ENCODE data around the gene BCOR.

BCOR gene

GRCh38 chrX:40096395-40097091 is 1.2 kb downstream of the BCOR start:
- Mint-ChIP-seq H3K36me3 (peaks cover 50% of the 10 kb centered on the region), H3K9me3 (no peaks in the 10 kb centered on the region), H3K27ac (peak overlapping the region; percentile 84), H3K4me3 (peak overlapping the region; percentile 90), H3K4me1 (peaks cover 29% of the 10 kb centered on the region)
- ATAC-seq, result peak; percentile 2
- DNase-seq (ENCODE audit: low spot score in 2 of 2), result peak in 1 of 2 donors; percentile 70

- Mint-ChIP-seq H3K4me3 (peak overlapping the region; percentile 90), H3K27ac (peak overlapping the region; percentile 84), H3K9me3 (no peaks in the 10 kb centered on the region), H3K36me3 (peaks cover 54% of the 10 kb centered on the region), H3K4me1 (peaks cover 36% of the 10 kb centered on the region)
- ATAC-seq (no peak), DNase-seq (ENCODE audit: low spot score in 2 of 2) (no peak)
These were observed 2.0 kb downstream of the BCOR start for GRCh38 chrX:40095583-40096394.

GRCh38 chrX:40094900-40095582 is 2.7 kb downstream of the BCOR start:
- Mint-ChIP-seq H3K4me3 (peak overlapping the region; percentile 90), H3K27ac (peak overlapping the region; percentile 84), H3K36me3 (peaks cover 56% of the 10 kb centered on the region), H3K9me3 (no peaks in the 10 kb centered on the region), H3K4me1 (peaks cover 38% of the 10 kb centered on the region)
- DNase-seq (ENCODE audit: low spot score in 2 of 2) (no peak), ATAC-seq (no peak)

GRCh38 chrX:40094041-40094899 is 3.5 kb downstream of the BCOR start:
- Mint-ChIP-seq H3K4me1 (peaks cover 37% of the 10 kb centered on the region), H3K4me3 (peak overlapping the region; percentile 90), H3K9me3 (no peaks in the 10 kb centered on the region), H3K27ac (peak overlapping the region; percentile 84), H3K36me3 (peaks cover 56% of the 10 kb centered on the region)
- DNase-seq (ENCODE audit: low spot score in 2 of 2), result no peak
- ATAC-seq, result no peak

- H3K4me3 Mint-ChIP-seq, result peak overlapping the region; percentile 90
- peaks cover 42% of the 10 kb centered on the region for H3K4me1 Mint-ChIP-seq
- no peak for ATAC-seq
- no peaks in the 10 kb centered on the region for H3K9me3 Mint-ChIP-seq
- DNase-seq (ENCODE audit: low spot score in 2 of 2), result no peak
- H3K27ac Mint-ChIP-seq, result peak overlapping the region; percentile 84
- H3K36me3 Mint-ChIP-seq, result peaks cover 56% of the 10 kb centered on the region
These were observed 4.2 kb downstream of the BCOR start for GRCh38 chrX:40093586-40093985.

GRCh38 chrX:40092808-40093435 is 4.8 kb downstream of the BCOR start:
- Mint-ChIP-seq H3K9me3 (no peaks in the 10 kb centered on the region), H3K4me3 (peak overlapping the region; percentile 90), H3K27ac (peak overlapping the region; percentile 56), H3K4me1 (peaks cover 48% of the 10 kb centered on the region), H3K36me3 (peaks cover 58% of the 10 kb centered on the region)
- no peak for ATAC-seq
- no peak for DNase-seq (ENCODE audit: low spot score in 2 of 2)

GRCh38 chrX:40091691-40092421 is 5.9 kb downstream of the BCOR start:
- ATAC-seq (no peak), DNase-seq (ENCODE audit: low spot score in 2 of 2) (no peak)
- H3K9me3 Mint-ChIP-seq, result no peaks in the 10 kb centered on the region
- H3K27ac Mint-ChIP-seq, result peak overlapping the region; percentile 56
- H3K4me3 Mint-ChIP-seq, result peak overlapping the region; percentile 90
- H3K4me1 Mint-ChIP-seq, result peaks cover 55% of the 10 kb centered on the region
- H3K36me3 Mint-ChIP-seq, result peaks cover 62% of the 10 kb centered on the region

GRCh38 chrX:40090961-40091360 is 6.8 kb downstream of the BCOR start:
- Mint-ChIP-seq H3K36me3 (peaks cover 54% of the 10 kb centered on the region), H3K9me3 (no peaks in the 10 kb centered on the region), H3K27ac (no peak overlapping the region), H3K4me1 (peaks cover 64% of the 10 kb centered on the region), H3K4me3 (peak overlapping the region; percentile 69)
- DNase-seq (ENCODE audit: low spot score in 2 of 2), result no peak
- ATAC-seq, result no peak

GRCh38 chrX:40090050-40090804 is 7.5 kb downstream of the BCOR start:
- Mint-ChIP-seq H3K4me1 (peaks cover 68% of the 10 kb centered on the region), H3K9me3 (no peaks in the 10 kb centered on the region), H3K27ac (no peak overlapping the region), H3K4me3 (peak overlapping the region; percentile 69), H3K36me3 (peaks cover 49% of the 10 kb centered on the region)
- peak; percentile 22 for ATAC-seq
- DNase-seq (ENCODE audit: low spot score in 2 of 2), result no peak

- Mint-ChIP-seq H3K4me3 (peak overlapping the region; percentile 69), H3K4me1 (peaks cover 76% of the 10 kb centered on the region), H3K27ac (no peak overlapping the region)
These were observed 8.8 kb downstream of the BCOR start for GRCh38 chrX:40088803-40089540.

GRCh38 chrX:40088299-40088625 is 9.5 kb downstream of the BCOR start:
- Mint-ChIP-seq H3K36me3 (peaks cover 38% of the 10 kb centered on the region), H3K27ac (no peak overlapping the region), H3K4me3 (no peak overlapping the region), H3K9me3 (no peaks in the 10 kb centered on the region), H3K4me1 (peaks cover 70% of the 10 kb centered on the region)
- ATAC-seq, result no peak
- DNase-seq (ENCODE audit: low spot score in 2 of 2), result no peak

More at GRCh38 chrX:40088803-40089540, 8.8 kb downstream of the BCOR start:
- Mint-ChIP-seq H3K9me3 (no peaks in the 10 kb centered on the region), H3K36me3 (peaks cover 44% of the 10 kb centered on the region)
- DNase-seq (ENCODE audit: low spot score in 2 of 2) (no peak), ATAC-seq (no peak)

- ATAC-seq (no peak), DNase-seq (ENCODE audit: low spot score in 2 of 2) (no peak)
- Mint-ChIP-seq H3K4me3 (no peak overlapping the region), H3K36me3 (peaks cover 33% of the 10 kb centered on the region), H3K4me1 (peaks cover 67% of the 10 kb centered on the region), H3K27ac (no peak overlapping the region), H3K9me3 (no peaks in the 10 kb centered on the region)
These were observed 10.1 kb downstream of the BCOR start for GRCh38 chrX:40087425-40088298.
